Ectodermal cell (in vitro differentiated cells): ENCODE results near the gene LYSMD1.

Experiments used
- H3K27ac ChIP-seq: 2 replicates; pipeline ENCODE4 v1.7.0; 2013; ENCODE audit warnings: mild to moderate bottlenecking, low read depth, low read length; ENCODE audit not compliant: insufficient read depth, poor library complexity, severe bottlenecking
- H3K27me3 ChIP-seq: 2 replicates; pipeline ENCODE4 v1.7.0; 2013; ENCODE audit warnings: mild to moderate bottlenecking, low read length; ENCODE audit not compliant: insufficient read depth, control insufficient read depth, poor library complexity, severe bottlenecking
- H3K36me3 ChIP-seq: one replicate; pipeline ENCODE4 v1.7.0; 2013; ENCODE audit warnings: low read length; ENCODE audit not compliant: control insufficient read depth, insufficient read depth
- H3K4me1 ChIP-seq: one replicate; pipeline ENCODE4 v1.7.0; 2013; ENCODE audit warnings: low read length; ENCODE audit not compliant: control insufficient read depth, insufficient read depth
- H3K4me3 ChIP-seq: 2 replicates; pipeline ENCODE4 v1.7.0; 2013; ENCODE audit warnings: low read depth, low read length, control low read depth; ENCODE audit not compliant: insufficient read depth
- H3K9me3 ChIP-seq: 2 replicates; pipeline ENCODE4 v1.7.0; 2013; ENCODE audit warnings: mild to moderate bottlenecking, low read length, moderate library complexity; ENCODE audit not compliant: control insufficient read depth
- WGBS, 2 experiments: methylation state at CpG; one replicate each; pipeline ENCODE4 v1.1.7; 2013; ENCODE audit warnings: missing lambda C conversion rate in 2 of 2; 5-methylcytosine and 5-hydroxymethylcytosine counted together

The LYSMD1 gene

GRCh38 chr1:151175041-151175741 lies 9.5 kb upstream of the LYSMD1 start:
- 95 to 99% methylated on average over 4 to 5 of the region's 6 CpGs for WGBS, 2 experiments
- Histone ChIP-seq H3K27ac (no peak overlapping the region), H3K27me3 (no peaks in the 10 kb centered on the region), H3K36me3 (peaks cover 24% of the 10 kb centered on the region), H3K4me1 (no peaks in the 10 kb centered on the region), H3K9me3 (no peaks in the 10 kb centered on the region), H3K4me3 (no peak overlapping the region)

- WGBS, 2 experiments = 83 to 93% methylated on average over 4 to 5 of the region's 5 CpGs
- Histone ChIP-seq H3K4me3 (no peak overlapping the region), H3K27ac (no peak overlapping the region), H3K36me3 (peaks cover 7% of the 10 kb centered on the region), H3K4me1 (peaks cover 5% of the 10 kb centered on the region), H3K27me3 (no peaks in the 10 kb centered on the region), H3K9me3 (no peaks in the 10 kb centered on the region)
These were observed 5.5 kb upstream of the LYSMD1 start for GRCh38 chr1:151171190-151171589.

GRCh38 chr1:151167116-151167515 lies 1.4 kb upstream of the LYSMD1 start:
- WGBS, 2 experiments = 95% methylated on average over 6 of the region's 6 CpGs

GRCh38 chr1:151166505-151166956 lies 829 bp upstream of the LYSMD1 start:
- 8 to 10% methylated on average over 15 of the region's 15 CpGs for WGBS, 2 experiments
- Histone ChIP-seq H3K4me3 (peak overlapping the region; percentile 95), H3K36me3 (peaks cover 4% of the 10 kb centered on the region), H3K4me1 (peaks cover 16% of the 10 kb centered on the region), H3K27ac (peak overlapping the region; percentile 60), H3K27me3 (no peaks in the 10 kb centered on the region), H3K9me3 (no peaks in the 10 kb centered on the region)

More at GRCh38 chr1:151167116-151167515, 1.4 kb upstream of the LYSMD1 start:
- Histone ChIP-seq H3K4me1 (peaks cover 16% of the 10 kb centered on the region), H3K9me3 (no peaks in the 10 kb centered on the region), H3K27me3 (no peaks in the 10 kb centered on the region), H3K36me3 (no peaks in the 10 kb centered on the region), H3K27ac (no peak overlapping the region), H3K4me3 (peak overlapping the region; percentile 95)

GRCh38 chr1:151165281-151165737 lies 393 bp downstream of the LYSMD1 start:
- 3% methylated on average over 15 of the region's 15 CpGs for WGBS, 2 experiments
- H3K36me3 ChIP-seq = peaks cover 7% of the 10 kb centered on the region
- H3K4me1 ChIP-seq = peaks cover 16% of the 10 kb centered on the region
- no peaks in the 10 kb centered on the region for H3K9me3 ChIP-seq
- H3K27me3 ChIP-seq = no peaks in the 10 kb centered on the region
- peak overlapping the region; percentile 72 for H3K27ac ChIP-seq
- peak overlapping the region; percentile 95 for H3K4me3 ChIP-seq

- H3K27me3 ChIP-seq = no peaks in the 10 kb centered on the region
- H3K4me1 ChIP-seq = peaks cover 16% of the 10 kb centered on the region
- peaks cover 7% of the 10 kb centered on the region for H3K36me3 ChIP-seq
- peak overlapping the region; percentile 95 for H3K4me3 ChIP-seq
- H3K27ac ChIP-seq = peak overlapping the region; percentile 9
- 39 to 40% methylated on average over 11 of the region's 11 CpGs for WGBS, 2 experiments
- H3K9me3 ChIP-seq = no peaks in the 10 kb centered on the region
These were observed 896 bp downstream of the LYSMD1 start for GRCh38 chr1:151164732-151165280.

GRCh38 chr1:151159373-151159772 lies 6.3 kb downstream of the LYSMD1 start:
- no peak overlapping the region for H3K4me3 ChIP-seq
- H3K27ac ChIP-seq = no peak overlapping the region
- peaks cover 15% of the 10 kb centered on the region for H3K36me3 ChIP-seq
- H3K9me3 ChIP-seq = no peaks in the 10 kb centered on the region
- peaks cover 5% of the 10 kb centered on the region for H3K4me1 ChIP-seq
- no peaks in the 10 kb centered on the region for H3K27me3 ChIP-seq

GRCh38 chr1:151158751-151159251 lies 6.9 kb downstream of the LYSMD1 start:
- Histone ChIP-seq H3K4me3 (no peak overlapping the region), H3K4me1 (no peaks in the 10 kb centered on the region), H3K27ac (no peak overlapping the region), H3K36me3 (peaks cover 15% of the 10 kb centered on the region), H3K9me3 (no peaks in the 10 kb centered on the region), H3K27me3 (no peaks in the 10 kb centered on the region)
- 93 to 95% methylated on average over 22 of the region's 22 CpGs for WGBS, 2 experiments

GRCh38 chr1:151158326-151158725 lies 7.4 kb downstream of the LYSMD1 start:
- Histone ChIP-seq H3K4me1 (no peaks in the 10 kb centered on the region), H3K9me3 (no peaks in the 10 kb centered on the region), H3K36me3 (peaks cover 15% of the 10 kb centered on the region), H3K4me3 (no peak overlapping the region), H3K27ac (no peak overlapping the region), H3K27me3 (no peaks in the 10 kb centered on the region)
- 93 to 96% methylated on average over 5 of the region's 5 CpGs for WGBS, 2 experiments

- 92 to 93% methylated on average over 6 of the region's 6 CpGs for WGBS, 2 experiments
- no peaks in the 10 kb centered on the region for H3K27me3 ChIP-seq
These were observed 8.6 kb downstream of the LYSMD1 start for GRCh38 chr1:151157067-151157531.

More at GRCh38 chr1:151157067-151157531, 8.6 kb downstream of the LYSMD1 start:
- H3K9me3 ChIP-seq = no peaks in the 10 kb centered on the region
- H3K4me3 ChIP-seq = no peak overlapping the region
- peaks cover 15% of the 10 kb centered on the region for H3K36me3 ChIP-seq
- no peaks in the 10 kb centered on the region for H3K4me1 ChIP-seq
- no peak overlapping the region for H3K27ac ChIP-seq
